Left ventricle myocardium inferior (tissue), 1 donor: ENCODE data around the gene MPND. TPM values are rescaled to one million over a fixed set of nuclear protein-coding genes. Genes with fewer than 3 reads are reported as not detected.
"Not testable (repeated sequence)": the region's sequence is repeated elsewhere in the genome, so short reads cannot be mapped to it uniquely, and the experiment has no call there.

Source experiments
- DNase-seq: peaks from one replicate; pipeline ENCODE4 v3.0.0-alpha.2; 2020
- H3K27ac ChIP-seq: fragments of 200-600 bp; replicated peaks from 2 replicates; pipeline ENCODE4 v1.8.0; 2021
- H3K27me3 ChIP-seq: fragments of 200-600 bp; 2 replicates; pipeline ENCODE4 v1.8.0; 2021; ENCODE audit warnings: low read depth
- H3K36me3 ChIP-seq: fragments of 200-600 bp; 2 replicates; pipeline ENCODE4 v1.8.0; 2021
- H3K4me1 ChIP-seq: fragments of 200-600 bp; 2 replicates; pipeline ENCODE4 v1.8.0; 2021
- H3K4me3 ChIP-seq: fragments of 200-600 bp; 2 replicates; pipeline ENCODE4 v1.8.0; 2021; ENCODE audit warnings: mild to moderate bottlenecking, moderate library complexity
- H3K9me3 ChIP-seq: fragments of 200-600 bp; replicated peaks from 2 replicates; pipeline ENCODE4 v1.8.0; 2021
- intact Hi-C: fragments of 100-400 bp; cut with micrococcal nuclease; formaldehyde crosslinking; loops from one replicate; pipeline ENCODE4 v1.11.0; 2022
- total RNA-seq: library from RNA; stranded (reverse); fragmentation: NEBNext Ultra II Directional; extraction: Animal tissue kit (Norgen Biotek cat#: 25700); gene quantifications from one replicate; pipeline ENCODE4 v1.2.1, GENCODE V29; 2021
- TF ChIP-seq, protein P1 (sequence below): fragments of 200-600 bp; IDR thresholded peaks from 2 replicates; pipeline ENCODE4 v1.8.0; 2021; ENCODE audit warnings: antibody characterized with exemption, mild to moderate bottlenecking, borderline replicate concordance
- donor health status: DM: no; HTN: yes; CAD: no; lungs with severe emphysema.

Gene MPND
- total RNA-seq, 1 donor from 2014 or later = 19.2 TPM

GRCh38 chr19:4327877-4328242, 15.5 kb upstream of the MPND start:
- no peaks in the 10 kb centered on the region for H3K9me3 ChIP-seq
- H3K4me3 ChIP-seq = peak overlapping the region; percentile 71
- H3K27ac ChIP-seq = peak overlapping the region; percentile 56
- H3K36me3 ChIP-seq = no peaks in the 10 kb centered on the region
- H3K27me3 ChIP-seq = no peaks in the 10 kb centered on the region
- peaks cover 22% of the 10 kb centered on the region for H3K4me1 ChIP-seq
- DNase-seq = no peak
- TF ChIP-seq, protein P1, sequence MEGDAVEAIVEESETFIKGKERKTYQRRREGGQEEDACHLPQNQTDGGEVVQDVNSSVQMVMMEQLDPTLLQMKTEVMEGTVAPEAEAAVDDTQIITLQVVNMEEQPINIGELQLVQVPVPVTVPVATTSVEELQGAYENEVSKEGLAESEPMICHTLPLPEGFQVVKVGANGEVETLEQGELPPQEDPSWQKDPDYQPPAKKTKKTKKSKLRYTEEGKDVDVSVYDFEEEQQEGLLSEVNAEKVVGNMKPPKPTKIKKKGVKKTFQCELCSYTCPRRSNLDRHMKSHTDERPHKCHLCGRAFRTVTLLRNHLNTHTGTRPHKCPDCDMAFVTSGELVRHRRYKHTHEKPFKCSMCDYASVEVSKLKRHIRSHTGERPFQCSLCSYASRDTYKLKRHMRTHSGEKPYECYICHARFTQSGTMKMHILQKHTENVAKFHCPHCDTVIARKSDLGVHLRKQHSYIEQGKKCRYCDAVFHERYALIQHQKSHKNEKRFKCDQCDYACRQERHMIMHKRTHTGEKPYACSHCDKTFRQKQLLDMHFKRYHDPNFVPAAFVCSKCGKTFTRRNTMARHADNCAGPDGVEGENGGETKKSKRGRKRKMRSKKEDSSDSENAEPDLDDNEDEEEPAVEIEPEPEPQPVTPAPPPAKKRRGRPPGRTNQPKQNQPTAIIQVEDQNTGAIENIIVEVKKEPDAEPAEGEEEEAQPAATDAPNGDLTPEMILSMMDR = no peak
- intact Hi-C loops = no loop called here

GRCh38 chr19:4328243-4328990, 14.9 kb upstream of the MPND start:
- H3K36me3 ChIP-seq = no peaks in the 10 kb centered on the region
- peak overlapping the region; percentile 56 for H3K27ac ChIP-seq
- peaks cover 22% of the 10 kb centered on the region for H3K4me1 ChIP-seq
- intact Hi-C loops = no loop called here
- DNase-seq = peak; percentile 95
- no peaks in the 10 kb centered on the region for H3K9me3 ChIP-seq
- H3K4me3 ChIP-seq = peak overlapping the region; percentile 71
- no peaks in the 10 kb centered on the region for H3K27me3 ChIP-seq
- TF ChIP-seq, protein P1 = no peak

DNA sequence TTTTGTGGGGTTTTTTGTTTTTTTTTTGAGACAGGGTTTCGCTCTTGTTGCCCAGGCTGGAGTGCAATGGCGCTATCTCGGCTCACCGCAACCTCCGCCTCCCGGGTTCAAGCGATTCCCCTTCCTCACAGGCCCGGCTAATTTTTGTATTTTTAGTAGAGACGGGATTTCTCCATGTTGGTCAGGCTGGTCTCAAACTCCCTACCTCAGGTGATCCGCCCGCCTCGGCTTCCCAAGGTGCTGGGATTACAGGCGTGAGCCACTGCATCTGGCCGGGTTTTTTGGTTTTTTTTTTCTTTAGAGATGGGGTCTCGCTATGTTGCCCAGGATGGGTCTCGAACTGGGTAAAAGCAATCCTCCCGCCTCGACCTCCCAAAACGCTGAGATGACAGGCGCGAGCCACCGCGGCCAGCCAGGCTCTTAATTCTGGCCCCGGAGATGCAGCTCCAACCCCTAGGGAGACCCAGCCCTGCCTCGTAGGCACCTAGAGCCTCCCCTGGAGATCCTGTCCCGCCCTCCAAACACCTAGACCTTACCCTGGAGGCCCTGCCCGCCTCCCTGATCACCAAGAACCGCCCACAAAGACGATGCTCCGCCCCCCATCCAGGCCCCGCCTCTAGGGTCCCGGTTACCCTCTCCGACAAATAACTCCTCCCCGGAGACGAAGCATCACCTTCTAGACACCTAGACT, 14.2 kb upstream of the MPND start:
- intact Hi-C loops, H3K36me3 ChIP-seq, H3K27me3 ChIP-seq, H3K27ac ChIP-seq, H3K9me3 ChIP-seq, DNase-seq: not testable (repeated sequence)
- H3K4me3 ChIP-seq = peak overlapping the region; percentile 71
- peaks cover 22% of the 10 kb centered on the region for H3K4me1 ChIP-seq

DNA sequence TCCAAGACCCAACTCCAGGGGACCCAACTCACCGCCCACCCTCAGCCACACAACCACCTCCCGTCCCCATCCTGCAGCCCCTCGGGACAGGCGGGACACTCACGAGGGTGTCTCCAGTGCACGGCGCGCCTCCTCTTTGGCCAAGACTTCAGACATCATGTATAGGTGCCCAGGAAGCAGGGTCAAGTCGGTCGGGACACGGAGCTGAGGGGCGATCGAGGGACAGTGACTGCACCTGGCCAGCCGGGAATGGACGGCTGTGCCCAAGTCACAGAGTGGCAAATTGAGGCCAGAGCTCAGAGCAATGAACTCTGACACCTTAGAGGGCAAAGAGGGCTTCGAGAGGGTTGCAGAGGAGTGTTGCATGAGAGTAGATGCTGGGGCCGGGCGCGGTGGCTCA, 13.5 kb upstream of the MPND start:
- H3K27ac ChIP-seq = no peak overlapping the region
- H3K27me3 ChIP-seq = no peaks in the 10 kb centered on the region
- H3K9me3 ChIP-seq = no peaks in the 10 kb centered on the region
- no peak overlapping the region for H3K4me3 ChIP-seq
- no peak for DNase-seq
- H3K4me1 ChIP-seq = peaks cover 22% of the 10 kb centered on the region
- TF ChIP-seq, protein P1 = no peak
- H3K36me3 ChIP-seq = no peaks in the 10 kb centered on the region
- intact Hi-C loops = no loop called here

DNA sequence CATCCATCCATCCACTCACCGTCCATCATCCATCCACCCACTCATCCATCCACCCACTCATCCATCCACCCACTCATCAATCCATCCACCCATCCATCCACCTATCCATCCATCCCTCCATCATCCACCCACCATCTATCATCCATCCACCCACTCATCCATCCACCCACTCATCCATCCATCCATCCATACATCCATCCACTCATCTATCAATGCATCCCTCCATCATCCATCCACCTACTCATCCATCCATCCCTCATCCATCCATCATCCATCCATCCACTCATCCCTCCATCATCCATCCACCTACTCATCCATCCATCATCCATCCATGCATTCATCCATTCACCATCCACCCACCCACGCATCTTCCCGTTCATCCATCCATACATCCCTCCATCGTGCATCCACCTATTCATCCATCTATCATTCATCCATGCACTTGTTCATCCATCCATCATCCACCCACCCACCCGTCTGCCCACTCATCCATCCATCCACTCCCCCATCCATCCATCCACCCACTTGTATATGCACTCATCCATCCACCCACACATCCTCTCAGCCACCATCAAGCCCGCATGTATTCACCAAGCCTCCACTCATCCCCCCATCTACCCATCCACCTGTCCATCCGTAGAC, 8.3 kb upstream of the MPND start:
- Histone ChIP-seq H3K27me3 (no peaks in the 10 kb centered on the region), H3K4me1 (peaks cover 14% of the 10 kb centered on the region), H3K36me3 (no peaks in the 10 kb centered on the region), H3K4me3 (no peak overlapping the region), H3K27ac (no peak overlapping the region), H3K9me3 (no peaks in the 10 kb centered on the region)
- TF ChIP-seq, protein P1 = no peak
- DNase-seq = no peak
- intact Hi-C loops = no loop called here
